ENCODE results near the gene CTBS. TPM values are rescaled to one million over a fixed set of nuclear protein-coding genes. Genes with fewer than 3 reads are reported as not detected.
"Not testable (repeated sequence)": the region's sequence is repeated elsewhere in the genome, so short reads cannot be mapped to it uniquely, and the experiment has no call there.

CTBS gene
- total RNA-seq, 1 experiment from 2014 or later, result 15.2 TPM

DNA sequence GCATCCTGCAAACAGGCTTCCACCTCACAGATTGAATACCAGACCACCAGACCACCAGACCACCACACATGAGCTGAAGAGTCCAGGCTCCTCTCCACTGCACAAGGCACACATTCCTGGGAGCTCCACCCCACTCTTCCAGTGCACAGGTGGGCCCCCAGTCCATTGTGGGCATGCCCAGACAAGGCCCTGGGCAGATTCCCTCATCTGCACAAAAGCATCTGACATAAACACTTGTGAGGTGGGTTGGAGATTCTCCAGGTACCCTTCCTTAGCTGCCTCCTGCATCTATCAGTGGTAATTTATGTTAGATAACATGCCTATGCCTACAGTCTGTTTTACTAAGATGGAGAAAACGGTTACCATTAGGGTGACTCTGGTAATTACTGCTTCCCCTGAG is 11.6 kb upstream of the CTBS start:
- DNase-seq (ENCODE audit: low spot score), result no peak

DNA sequence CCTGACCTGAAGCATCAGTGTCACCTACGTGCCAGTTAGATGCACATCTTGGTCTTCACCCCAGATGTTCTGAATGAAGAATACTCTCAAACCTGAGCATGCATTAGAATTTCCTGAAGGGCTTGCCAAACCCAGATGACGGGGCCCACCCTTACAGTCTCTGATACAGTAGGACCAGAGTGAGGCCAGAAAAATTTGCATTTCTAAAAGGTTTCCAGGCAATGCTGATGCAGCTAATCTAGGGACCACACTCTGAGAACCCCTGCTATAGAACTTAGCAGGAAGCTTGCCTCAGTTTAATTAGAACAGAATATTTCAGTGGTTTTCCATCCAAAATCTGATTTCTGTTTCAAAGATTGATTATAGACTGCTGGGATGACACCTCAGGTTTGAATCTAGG is 9.9 kb upstream of the CTBS start:
- DNase-seq (ENCODE audit: low spot score), result no peak

DNA sequence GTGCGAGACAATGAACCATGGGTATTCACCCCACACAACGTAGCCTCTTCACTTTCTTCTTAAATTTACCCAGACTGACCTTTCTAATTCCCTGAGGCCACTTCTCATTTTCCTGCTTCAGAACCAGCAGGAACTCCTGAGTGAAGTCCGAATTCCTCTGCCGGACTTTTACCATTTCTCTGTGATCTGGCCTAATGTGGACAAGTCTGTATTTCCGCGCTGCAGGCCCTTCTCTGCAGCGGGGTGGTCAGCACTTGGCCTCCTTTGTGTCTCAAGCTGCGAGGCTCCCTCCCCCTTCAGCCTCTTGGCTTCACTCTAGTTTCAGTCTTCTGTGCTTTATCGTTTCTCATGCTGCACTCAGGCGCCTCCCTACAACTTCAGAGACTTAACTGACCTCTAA is 9.4 kb upstream of the CTBS start:
- DNase-seq (ENCODE audit: low spot score), result no peak

DNA sequence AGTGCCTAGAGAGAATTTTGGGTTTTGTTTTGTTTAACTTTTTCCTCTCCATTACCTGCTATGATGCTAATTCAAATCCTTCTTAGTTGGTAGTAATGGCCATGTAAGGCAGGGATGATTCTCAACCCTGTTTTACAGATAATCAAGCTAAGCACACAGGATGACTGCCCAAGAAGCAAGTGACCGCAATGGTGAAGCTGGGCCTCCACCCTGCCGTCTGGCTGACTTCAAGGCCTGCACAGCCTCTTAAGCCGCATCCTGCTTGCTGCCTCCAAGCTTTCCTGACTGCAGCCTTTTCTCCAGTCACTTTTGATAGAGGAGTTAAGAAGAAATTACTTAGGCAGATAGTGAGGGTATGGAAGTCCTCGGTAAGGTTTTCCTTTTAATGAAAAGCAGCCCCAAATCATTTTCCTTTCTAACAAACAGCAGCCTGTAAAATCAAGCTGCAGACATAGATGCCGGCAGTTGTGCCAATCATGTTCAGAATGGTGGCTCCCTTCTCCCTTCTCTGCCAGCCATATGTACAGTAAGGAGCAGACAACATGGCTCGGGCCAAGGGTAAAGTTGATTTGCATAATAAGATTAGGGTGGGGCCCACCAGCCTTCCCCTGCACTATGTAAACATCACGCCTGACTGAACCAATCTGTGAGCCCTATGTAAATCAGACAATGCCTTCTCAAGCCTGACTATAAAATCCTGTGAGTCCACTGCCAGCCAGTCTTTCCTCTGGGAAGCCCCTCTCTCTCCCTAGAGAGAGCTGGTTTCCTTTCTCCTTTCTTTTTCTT is 8.8 kb upstream of the CTBS start:
- peak; percentile 9 for DNase-seq (ENCODE audit: low spot score)

DNA sequence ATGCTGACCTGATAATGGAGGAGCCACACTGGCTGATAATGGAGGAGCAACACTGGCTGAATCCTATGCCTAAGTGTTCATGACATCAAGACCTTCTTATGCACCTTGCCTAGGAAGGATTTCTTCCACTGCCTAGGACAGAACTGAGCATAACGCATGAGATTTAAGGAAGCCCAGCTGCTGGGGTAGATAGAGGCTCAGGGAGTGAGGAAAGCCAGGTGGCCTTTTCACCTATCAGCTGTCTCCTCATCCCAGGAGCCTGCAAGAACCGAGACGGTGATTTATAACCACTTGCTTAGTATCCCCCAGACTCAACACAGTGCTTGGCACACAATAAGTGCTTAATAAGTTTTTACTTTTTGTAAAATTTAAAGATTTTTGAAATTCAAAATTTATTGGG is 7.4 kb upstream of the CTBS start:
- no peak for DNase-seq (ENCODE audit: low spot score)

DNA sequence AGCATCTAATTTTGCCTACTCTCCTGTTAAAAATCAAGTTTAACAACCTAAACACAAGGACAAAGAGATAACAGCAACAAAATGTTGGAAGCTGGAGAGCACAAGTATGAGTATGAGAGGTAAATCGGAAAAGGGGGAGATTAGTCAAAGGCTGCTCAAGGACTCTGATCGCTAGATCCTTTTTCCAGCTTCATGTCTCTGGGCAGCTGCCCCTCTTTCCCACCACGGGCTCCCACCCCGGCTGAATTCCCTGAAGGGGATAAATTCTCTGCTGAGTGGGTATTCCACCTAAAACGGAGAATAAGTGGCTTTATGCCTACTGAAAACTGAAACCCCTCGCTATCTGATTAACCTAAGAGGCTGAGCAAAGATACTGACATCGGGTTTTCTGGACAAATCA is 696 bp upstream of the CTBS start:
- no peak for DNase-seq (ENCODE audit: low spot score)

DNA sequence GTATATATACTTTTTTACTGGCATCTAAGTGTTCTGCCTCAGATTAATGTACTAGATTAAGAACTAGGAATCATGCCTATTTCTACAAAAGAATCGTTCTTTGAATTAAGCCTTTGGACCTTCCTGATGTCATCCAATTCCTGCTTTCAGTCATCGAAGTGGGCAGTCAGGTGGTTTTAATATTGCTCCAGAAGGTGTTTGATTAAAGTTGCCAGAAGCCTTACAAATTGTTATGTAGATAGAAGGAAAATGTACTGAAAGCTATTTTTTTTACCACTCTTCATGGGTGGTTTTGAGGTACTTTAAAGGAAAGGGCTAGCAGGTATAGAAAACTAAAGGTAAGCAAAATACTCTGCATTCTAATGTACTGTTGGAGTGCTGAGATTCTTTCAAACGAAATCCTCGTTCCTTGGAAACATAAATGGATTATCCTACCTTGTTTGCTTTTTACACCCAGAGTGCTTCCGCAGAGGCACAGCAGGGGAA is 716 bp downstream of the CTBS start:
- no peak for DNase-seq (ENCODE audit: low spot score)

DNA sequence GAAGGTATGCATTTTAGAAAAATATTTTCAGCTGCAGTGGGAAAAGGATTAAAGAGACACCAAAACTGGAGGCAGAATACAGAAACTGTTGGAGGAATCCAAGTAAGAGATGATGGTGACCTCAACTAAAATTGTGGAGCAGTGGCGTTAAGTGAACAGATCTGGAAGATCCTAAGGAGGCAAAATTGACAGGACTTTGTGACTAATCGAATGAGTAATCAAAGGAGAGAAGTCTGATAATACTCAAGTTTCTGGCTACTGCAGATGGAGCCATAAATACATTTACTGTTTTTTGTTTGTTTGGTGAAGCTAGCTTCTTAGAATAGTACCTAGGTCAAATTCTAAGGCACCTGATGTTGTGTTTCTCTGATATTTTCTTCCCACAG is 3.1 kb downstream of the CTBS start:
- no peak for DNase-seq (ENCODE audit: low spot score)

DNA sequence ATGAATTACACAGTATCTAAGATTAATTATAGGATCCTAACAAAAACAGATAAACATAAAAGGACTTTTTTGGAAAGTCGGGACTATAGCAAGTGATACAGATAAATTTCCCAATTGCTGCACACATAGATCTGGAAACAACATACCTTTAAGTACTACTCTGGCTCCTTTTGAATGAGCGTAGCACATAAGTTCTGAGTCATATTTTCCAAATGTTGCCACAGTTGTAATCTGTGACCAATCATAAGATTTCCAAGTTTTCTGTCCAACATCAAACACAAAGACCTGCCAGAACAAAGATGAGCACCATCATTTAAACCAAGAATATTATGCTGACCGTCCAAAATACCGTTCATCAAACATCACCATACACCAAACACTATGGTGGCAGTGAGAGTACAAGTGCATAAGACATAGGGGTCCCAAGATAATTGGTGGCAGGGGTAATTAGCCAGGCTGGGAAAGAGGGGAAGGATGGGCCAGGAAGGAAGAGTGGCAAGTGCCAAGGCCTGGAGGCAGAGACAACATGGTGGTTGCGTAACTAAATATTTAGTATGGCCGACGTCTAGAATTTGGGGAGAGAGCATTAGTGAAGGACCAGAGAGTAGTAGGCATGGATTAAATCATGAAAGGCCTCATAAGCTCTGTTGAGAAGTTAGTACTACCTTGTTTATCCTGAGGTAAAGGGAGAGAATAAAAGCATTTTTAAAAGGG is 3.6 kb downstream of the CTBS start:
- no peak for DNase-seq (ENCODE audit: low spot score)

DNA sequence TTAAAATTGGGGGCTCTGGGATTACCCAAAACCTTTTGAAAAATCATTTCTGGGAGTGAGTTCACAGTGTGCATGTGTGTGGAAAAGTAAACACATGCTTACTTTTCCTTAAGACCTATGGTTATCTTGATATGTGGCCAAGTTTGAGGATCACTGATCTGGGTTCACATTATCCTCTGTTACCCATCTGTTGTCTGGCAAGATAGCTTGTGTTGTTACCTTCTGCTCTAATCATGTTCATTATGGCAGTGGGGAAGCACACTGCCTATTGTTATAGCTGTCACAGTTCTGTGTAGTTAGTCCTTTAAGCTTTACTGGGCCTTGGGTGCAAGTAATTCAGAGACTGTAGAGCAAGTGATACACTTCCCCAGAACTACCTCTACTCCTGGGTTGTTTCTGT is 5.0 kb downstream of the CTBS start:
- no peak for DNase-seq (ENCODE audit: low spot score)

DNA sequence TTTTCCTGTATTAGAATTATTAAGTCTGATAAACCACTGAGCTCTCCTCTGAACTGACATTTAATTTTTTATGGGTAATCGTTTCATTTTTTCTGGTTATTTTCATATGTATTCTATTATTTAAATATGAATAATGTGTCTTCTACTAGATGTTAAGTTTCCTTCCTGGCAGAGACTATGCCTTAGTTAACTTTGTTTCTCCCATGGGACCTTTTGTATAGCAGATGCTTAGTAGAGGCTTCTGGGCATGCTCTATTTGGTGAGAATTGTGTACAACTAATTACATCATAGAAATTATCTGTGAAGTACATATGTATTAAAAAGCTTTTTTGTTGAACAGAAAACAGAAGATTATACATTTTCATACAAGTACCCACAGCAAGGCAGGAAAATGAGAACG is 23.4 kb downstream of the CTBS start:
- DNase-seq (ENCODE audit: low spot score), result no peak

DNA sequence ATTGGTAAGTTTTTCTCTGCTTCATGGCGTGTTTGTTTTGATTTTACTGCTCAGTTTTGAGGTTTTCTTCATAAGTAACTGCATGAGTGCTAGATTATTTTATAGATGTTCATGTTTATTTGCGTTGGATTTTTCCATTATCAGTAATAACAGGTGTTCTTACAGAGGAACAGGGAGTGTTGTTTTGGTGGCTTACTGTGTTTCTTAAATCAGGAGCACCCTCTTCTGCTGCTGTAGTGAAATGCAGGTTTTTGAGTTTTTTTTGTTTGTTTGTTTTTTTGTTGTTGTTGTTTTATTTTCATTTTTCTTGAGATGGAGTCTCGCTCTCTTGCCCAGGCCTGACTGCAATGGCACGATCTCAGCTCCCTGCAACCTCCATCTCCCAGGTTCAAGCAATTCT is 32.6 kb downstream of the CTBS start:
- DNase-seq (ENCODE audit: low spot score), result no peak

DNA sequence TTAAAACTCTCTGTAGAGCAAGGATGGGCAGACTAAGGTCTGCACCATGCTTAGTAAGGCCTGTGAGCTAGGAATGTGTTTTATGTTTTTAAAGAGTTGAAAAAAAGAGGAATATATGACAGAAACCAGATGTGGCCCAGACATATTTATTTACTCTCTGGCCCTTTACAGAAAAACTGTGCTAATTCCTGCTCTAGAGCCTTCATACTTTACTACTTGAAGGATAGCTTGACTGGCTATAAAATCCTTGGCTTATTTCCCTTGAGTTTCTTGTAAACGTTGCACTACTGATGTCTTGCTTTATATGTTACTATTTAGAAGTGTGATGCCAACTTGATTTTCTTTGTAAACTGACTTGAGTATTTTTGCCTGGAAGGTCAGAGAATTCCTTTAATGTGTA is 33.5 kb downstream of the CTBS start:
- no peak for DNase-seq (ENCODE audit: low spot score)

DNA sequence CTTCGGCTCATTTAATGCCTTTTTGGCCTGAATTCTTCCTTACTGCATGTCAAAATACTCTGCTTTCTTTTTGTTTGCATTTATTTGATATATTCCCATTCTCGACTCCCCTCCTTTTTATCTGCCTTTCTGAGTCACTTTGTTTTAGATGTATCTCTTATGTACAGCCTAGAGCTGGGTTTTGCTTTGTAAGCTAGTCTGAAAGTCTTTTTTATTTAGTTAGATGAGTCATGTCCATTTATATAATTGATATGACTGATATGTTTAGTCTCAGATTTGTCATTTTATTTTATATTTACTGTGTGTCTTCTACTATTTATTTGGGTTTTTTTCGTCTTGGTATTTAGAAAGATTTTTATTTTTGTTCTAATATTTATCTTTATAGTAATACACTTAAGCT is 34.3 kb downstream of the CTBS start:
- DNase-seq (ENCODE audit: low spot score), result peak; percentile 4

DNA sequence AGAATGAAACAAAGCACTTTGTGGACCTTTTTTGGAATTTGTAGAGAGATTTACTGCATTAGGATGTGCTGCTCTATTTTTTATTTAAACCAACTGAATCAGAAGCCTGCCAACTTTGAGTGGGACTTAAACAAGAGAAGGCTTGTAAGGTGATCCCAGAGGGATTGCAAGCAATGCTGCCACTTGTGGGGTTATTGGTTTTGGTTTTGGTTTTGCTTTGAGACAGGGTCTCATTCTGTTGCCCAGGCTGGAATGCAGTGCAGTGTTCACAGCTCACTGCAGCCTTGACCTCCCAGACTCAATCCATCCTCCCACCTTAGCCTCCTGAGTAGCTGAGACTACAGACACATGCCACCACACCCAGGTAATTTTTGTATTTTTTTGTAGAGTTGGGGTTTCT is 35.6 kb downstream of the CTBS start:
- DNase-seq (ENCODE audit: low spot score), result no peak

DNA sequence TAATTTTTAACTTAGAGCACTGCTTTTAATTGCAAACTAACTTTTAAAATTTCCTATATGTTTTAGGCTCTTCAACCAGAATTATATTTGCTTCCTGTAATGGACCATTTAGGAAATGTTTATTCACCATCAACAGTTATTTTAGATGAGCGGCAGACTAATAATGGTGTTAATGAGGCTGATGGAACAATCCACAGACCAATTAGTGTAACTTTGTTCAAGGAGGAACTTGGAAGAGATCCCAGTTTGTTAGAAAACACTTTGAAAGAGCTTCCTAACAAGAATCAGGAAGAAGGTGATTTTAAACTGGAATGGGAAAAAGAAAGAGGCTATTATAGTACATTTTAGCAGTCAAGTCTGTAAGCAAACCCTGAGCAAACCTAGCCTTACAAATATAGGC is 48.5 kb downstream of the CTBS start:
- no peak for DNase-seq (ENCODE audit: low spot score)

DNA sequence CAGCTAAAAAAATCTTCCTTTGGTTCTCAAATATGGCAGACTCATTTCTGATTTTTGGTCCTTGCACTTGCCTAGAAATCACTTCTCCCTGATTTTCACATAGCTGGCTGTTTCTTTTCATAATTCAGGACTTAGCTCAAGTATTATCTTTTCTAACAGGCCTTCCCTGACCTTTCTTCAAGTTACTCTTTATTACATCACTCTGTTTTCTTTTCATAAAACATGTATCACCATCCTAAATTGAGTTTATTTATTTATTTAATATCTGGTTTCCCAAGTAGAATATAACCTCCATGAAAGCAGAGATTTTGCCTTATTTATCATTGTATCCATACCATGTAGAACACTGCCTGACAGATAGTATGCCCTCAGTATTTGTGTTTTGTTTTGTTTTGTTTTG is 49.6 kb downstream of the CTBS start:
- no peak for DNase-seq (ENCODE audit: low spot score)

DNA sequence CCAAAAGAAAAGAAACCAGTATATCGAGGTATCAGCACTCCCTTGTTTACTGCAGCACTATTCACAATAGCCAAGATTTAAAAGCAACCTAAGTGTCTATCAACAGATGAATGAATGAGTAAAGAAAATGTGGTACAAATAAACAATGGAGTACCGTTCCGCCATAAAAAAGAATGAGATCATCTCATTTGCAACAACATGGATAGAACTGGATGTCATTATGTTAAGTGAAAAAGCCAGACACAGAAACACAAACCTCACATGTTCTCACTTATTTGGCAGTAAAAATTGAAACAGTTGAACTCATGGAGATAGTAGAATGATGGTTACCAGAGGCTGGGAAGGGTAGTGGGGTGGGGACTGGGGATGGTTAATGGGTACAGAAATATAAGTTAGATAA is 63.6 kb downstream of the CTBS start:
- peak; percentile 10 for DNase-seq (ENCODE audit: low spot score)

DNA sequence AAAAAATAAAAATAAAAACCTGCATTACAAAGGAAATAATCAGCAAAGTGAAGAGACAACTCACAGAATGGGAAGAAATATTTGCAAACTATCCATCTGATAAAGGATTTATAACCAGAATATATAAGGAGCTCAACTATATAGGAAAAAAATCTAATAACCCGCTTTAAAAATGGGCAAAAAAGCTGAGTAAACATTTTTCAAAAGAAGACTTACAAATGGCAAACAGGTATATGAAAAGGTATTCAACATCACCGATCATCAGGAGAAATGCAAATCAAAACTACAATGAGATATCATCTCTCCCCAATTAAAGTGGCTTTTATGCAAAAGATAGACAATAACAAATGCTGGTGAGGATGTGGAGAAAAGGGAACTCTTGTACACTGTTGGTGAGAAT is 64.1 kb downstream of the CTBS start:
- DNase-seq (ENCODE audit: low spot score), result no peak

DNA sequence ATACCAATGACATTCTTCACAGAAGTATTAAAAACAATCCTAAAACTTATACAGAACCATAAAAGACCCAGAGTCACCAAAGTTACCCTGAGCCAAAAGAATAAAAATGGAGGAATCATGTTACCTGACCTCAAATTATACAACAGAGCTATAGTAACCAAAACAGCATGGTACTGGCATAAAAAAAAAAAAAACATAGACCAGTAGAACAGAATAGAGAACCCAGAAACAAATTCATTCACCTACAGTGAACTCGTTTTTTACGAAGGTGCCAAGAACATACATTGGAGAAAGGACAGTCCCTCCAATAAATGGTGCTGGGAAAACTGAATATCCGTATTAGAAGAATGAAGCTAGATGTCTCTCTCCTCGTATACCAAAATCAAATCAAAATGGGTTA is 65.2 kb downstream of the CTBS start:
- no peak for DNase-seq (ENCODE audit: low spot score)

DNA sequence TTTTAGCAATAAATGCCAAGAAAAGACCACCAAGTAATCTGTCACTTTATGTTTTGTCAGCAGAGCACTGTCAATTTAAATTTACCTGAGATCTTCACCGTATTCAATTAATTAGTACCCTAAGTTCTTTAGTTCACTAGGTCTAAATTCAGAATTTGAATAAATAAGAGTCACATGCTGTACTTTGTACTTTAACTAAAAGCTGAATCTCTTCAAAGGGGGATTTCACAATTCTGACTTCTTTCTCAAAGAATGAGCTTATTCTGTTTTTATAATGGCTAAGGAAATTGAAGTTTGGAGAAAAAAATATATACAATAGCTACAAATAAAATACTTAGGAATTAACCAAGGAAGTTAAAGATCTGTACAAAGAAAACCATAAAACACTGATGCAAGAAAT is 65.7 kb downstream of the CTBS start:
- DNase-seq (ENCODE audit: low spot score), result no peak

DNA sequence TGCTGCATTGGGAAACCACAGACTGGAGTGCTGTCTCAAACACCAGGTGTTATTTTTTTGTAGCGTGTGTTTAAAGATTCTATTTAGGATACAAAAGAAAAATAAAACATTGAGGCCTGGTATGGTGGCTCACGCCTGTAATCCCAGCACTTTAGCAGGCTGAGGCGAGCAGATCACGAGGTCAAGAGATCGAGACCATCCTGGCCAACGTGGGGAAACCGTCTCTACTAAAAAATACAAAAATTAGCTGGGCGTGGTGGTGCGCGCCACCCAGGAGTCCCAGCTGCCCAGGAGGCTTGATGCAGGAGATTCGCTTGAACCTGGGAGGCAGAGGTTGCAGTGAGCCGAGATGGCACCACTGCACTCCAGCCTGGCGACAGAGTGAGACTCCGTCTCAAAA is 66.4 kb downstream of the CTBS start:
- DNase-seq (ENCODE audit: low spot score), result not testable (repeated sequence)

DNA sequence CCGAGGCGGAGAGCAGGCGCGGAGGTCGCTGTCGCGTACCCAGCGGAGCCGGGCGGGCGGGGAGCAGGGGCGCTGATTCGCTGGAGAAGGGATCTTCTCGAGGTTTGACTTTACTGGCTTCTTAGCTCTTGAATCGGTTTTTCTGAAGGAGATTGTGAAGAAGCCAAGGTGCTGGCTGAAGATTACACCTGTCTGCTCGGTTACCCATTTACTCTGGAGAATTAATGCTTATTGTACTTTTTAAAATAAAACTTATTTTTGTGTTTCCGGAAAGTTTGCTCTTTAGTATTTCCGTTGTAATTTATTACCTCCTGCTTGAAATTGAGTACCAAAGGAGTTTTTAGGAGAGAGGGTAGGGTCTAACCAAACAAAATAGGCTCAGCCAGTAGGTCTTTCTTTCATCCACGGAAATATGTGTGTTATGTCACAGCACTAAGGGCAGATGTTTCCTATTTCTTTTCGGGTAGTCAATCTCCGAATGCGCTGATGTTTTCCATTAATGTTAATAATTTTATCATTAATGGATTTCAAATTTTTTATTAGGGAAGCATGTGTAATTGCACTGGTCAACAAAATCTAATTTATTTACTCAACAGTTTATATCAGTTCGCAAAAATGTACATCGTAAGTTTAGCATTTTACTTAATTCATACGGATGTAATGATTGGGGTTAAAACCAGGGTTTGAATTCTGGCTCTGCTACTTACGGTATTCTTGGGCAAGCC is 67.3 kb downstream of the CTBS start:
- DNase-seq (ENCODE audit: low spot score), result no peak
